GM18873 (cell line): ENCODE results near the gene IL23A.
A peak's percentile ranks its signal among the peaks of the same experiment; 100 is the strongest.
"Not testable (repeated sequence)": the region's sequence is repeated elsewhere in the genome, so short reads cannot be mapped to it uniquely, and the experiment has no call there.

Source experiments
- ATAC-seq: cut with Tn5 transposase; IDR thresholded peaks from one replicate; pipeline ENCODE4 v1.9.1; 2021; ENCODE audit warnings: mild to moderate bottlenecking, moderate library complexity, moderate number of reproducible peaks; ENCODE audit not compliant: unreplicated experiment, low FRiP score

The IL23A gene

GRCh38 chr12:56338308-56339157, at the start of gene IL23A:
Gene IL23A, plus strand, starts transcription at chr12:56338884. Its CDS starts 161 bp downstream, at chr12:56339045.
- peak; percentile 37 for ATAC-seq

GRCh38 chr12:56293795-56294194, 44.9 kb upstream of the IL23A start:
- no peak for ATAC-seq

- no peak for ATAC-seq
Measured at GRCh38 chr12:56296295-56296694, 42.4 kb upstream of the IL23A start.

- no peak for ATAC-seq
Measured at GRCh38 chr12:56297400-56297799, 41.3 kb upstream of the IL23A start.

GRCh38 chr12:56298828-56299227, 39.9 kb upstream of the IL23A start:
- no peak for ATAC-seq

- no peak for ATAC-seq
Measured at GRCh38 chr12:56299308-56299852, 39.3 kb upstream of the IL23A start.

GRCh38 chr12:56299853-56300643, 38.6 kb upstream of the IL23A start, which contains the start of gene CS:
Gene CS, minus strand, starts transcription at chr12:56300330. Its CDS starts 129 bp downstream, at chr12:56300201.
- peak; percentile 82 for ATAC-seq

GRCh38 chr12:56300644-56301464, 37.8 kb upstream of the IL23A start:
- peak; percentile 6 for ATAC-seq

- ATAC-seq: no peak
Measured at GRCh38 chr12:56304276-56304675, 34.4 kb upstream of the IL23A start.

GRCh38 chr12:56304872-56305590, 33.7 kb upstream of the IL23A start:
- ATAC-seq: no peak

GRCh38 chr12:56307221-56307965, 31.3 kb upstream of the IL23A start:
- ATAC-seq: no peak

GRCh38 chr12:56308714-56309113, 30.0 kb upstream of the IL23A start:
- ATAC-seq: no peak

GRCh38 chr12:56311003-56311402, 27.7 kb upstream of the IL23A start:
- no peak for ATAC-seq

- no peak for ATAC-seq
Measured at GRCh38 chr12:56315249-56315621, 23.4 kb upstream of the IL23A start.

- peak; percentile 89 for ATAC-seq
Measured at GRCh38 chr12:56315622-56316473, 22.8 kb upstream of the IL23A start, which contains the start of gene CNPY2. Gene CNPY2, minus strand, starts transcription at chr12:56315988. Its CDS starts 771 bp downstream, at chr12:56315217.

GRCh38 chr12:56317675-56318074, 21.0 kb upstream of the IL23A start:
- no peak for ATAC-seq

- ATAC-seq: no peak
Measured at GRCh38 chr12:56321027-56321426, 17.7 kb upstream of the IL23A start.

GRCh38 chr12:56321610-56322009, 17.1 kb upstream of the IL23A start:
- not testable (repeated sequence) for ATAC-seq
